HG03108 (cell line): ENCODE results near the gene TMEM233.
A peak's percentile ranks its signal among the peaks of the same experiment; 100 is the strongest.
"Not testable (repeated sequence)": the region's sequence is repeated elsewhere in the genome, so short reads cannot be mapped to it uniquely, and the experiment has no call there.

ENCODE experiments used
- ATAC-seq: cut with Tn5 transposase; IDR thresholded peaks from one replicate; pipeline ENCODE4 v1.9.1; 2021; ENCODE audit warnings: moderate library complexity; ENCODE audit not compliant: unreplicated experiment

Gene TMEM233

GRCh38 chr12:119652665-119653064, 59.1 kb downstream of the TMEM233 start:
- no peak for ATAC-seq

DNA sequence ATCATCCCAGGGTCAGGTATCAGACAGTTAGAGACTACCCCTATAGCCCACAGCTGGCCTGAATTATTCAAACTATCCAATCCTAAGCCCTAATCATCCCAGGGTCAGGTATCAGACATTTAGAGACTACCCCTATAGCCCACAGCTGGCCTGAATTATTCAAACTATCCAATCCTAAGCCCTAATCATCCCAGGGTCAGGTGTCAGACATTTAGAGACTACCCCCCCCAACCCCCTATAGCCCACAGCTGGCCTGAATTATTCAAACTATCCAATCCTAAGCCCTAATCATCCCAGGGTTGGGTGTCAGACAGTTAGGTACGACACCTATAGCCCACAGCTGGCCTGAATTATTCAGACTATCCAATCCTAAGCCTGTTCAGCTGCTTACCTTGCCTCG, 63.4 kb downstream of the TMEM233 start:
- not testable (repeated sequence) for ATAC-seq

- not testable (repeated sequence) for ATAC-seq
Observed at GRCh38 chr12:119658166-119658565, 64.6 kb downstream of the TMEM233 start.

GRCh38 chr12:119659289-119659897, 65.8 kb downstream of the TMEM233 start:
- no peak for ATAC-seq

- no peak for ATAC-seq
Observed at GRCh38 chr12:119660076-119660475, 66.5 kb downstream of the TMEM233 start.

DNA sequence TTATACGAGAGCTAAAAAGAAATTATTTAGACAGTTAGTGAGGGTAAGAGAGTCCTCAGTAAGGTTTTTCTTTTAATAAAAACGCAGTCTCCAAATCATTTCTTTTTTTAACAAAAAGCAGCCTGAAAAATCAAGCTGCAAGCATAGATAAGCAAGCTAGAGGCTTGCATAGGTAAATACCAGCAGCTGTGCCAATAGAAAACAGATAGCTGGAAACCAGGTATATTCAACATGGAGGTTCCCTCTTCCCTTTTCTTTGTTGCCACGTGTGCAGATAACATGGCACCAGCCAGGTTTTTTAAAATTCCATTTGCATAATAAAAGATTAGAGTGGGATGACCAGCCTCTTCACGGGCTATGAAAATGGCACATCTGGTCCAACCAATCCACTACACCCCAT, 68.3 kb downstream of the TMEM233 start:
- no peak for ATAC-seq

GRCh38 chr12:119664642-119665041, 71.1 kb downstream of the TMEM233 start:
- no peak for ATAC-seq

DNA sequence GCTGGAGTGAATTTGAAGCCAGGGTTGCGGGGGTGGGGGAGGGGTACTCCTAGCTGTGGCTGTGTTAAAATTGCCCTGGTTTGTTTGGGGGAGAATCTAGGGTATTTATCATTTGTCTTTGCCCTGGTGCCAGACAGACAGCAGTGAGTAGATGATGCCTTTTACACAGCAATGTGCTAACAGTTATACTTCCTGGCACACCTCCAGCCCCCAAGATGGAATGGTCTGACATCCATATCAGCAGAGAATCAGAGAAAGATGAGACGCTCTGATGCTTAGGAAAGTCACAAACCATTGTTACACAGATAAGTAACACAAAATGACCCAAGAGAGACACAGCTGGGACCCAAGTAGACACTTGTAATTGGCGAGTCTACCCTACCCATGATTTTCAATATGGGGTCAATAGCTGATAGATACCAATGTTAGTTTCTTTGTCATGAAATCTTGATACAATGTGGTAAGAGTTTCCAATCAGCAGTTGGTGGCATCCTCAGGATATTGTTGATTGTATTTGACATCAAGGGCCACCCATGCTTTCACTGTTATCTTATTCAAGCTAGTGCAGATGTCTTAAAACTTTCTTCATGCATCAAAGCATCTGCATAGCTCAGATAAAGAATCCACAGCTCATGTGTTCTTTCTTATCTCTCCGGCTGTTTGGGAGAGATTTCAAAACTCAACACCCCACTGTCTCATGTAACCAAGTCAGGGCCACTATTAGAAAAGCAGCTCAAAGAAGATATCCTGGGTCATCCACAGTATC, 71.8 kb downstream of the TMEM233 start:
- ATAC-seq, result no peak

DNA sequence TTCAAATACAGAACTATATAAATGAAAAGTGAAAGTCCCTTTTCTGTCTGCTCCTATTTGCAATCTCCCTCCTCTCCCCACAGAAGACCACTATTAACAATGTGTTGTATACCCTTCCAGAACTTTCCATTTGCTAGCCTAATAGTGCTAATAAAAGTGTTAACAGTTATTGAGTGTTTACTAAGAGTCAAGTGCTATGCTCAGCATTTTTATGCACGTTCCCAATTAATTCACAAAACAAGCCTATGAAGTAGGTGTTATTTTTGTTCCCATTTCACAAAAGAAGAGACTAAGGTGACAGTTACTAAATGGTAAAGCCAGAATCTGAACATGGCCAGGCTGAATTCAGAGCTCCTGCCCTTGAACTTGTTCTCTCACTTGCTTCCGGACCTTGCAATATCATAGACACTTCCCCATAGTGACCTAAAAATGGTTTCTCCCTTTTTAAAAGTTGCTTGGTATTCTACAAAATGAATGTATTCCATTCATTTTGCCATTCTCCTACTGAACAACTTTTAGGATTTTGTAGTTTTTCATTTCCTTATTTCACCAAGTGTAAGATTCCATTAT, 72.7 kb downstream of the TMEM233 start:
- no peak for ATAC-seq

DNA sequence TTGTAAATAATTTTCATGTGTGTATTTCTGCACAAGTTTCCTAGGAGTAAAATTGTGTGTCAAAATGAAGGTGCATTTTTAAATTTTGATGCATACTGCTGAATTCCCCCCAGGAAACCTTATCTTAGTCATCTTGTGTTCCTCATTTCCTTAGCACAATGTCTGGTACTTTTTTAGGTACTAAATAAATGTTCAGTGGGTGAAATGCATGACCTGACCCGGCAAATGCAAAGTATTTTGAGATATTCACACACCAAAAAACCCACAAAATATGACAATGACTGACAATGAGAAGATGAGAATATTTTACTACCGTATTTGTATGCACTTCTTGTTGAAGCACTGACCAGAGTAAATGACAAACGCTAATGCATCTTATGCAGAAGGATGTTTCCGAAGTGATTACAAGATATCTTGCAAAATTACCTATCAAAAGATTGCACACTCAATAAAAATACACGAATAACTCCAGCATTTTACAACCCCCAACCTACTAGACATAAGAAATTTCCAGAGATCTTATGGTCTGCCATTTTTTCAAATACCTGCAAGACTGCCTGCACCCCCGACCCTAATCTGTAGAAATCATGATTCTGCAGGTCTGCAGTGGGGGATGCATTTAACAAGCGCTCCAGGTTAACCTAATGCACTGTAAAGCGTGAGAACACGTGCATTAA, 73.5 kb downstream of the TMEM233 start:
- ATAC-seq, result no peak

DNA sequence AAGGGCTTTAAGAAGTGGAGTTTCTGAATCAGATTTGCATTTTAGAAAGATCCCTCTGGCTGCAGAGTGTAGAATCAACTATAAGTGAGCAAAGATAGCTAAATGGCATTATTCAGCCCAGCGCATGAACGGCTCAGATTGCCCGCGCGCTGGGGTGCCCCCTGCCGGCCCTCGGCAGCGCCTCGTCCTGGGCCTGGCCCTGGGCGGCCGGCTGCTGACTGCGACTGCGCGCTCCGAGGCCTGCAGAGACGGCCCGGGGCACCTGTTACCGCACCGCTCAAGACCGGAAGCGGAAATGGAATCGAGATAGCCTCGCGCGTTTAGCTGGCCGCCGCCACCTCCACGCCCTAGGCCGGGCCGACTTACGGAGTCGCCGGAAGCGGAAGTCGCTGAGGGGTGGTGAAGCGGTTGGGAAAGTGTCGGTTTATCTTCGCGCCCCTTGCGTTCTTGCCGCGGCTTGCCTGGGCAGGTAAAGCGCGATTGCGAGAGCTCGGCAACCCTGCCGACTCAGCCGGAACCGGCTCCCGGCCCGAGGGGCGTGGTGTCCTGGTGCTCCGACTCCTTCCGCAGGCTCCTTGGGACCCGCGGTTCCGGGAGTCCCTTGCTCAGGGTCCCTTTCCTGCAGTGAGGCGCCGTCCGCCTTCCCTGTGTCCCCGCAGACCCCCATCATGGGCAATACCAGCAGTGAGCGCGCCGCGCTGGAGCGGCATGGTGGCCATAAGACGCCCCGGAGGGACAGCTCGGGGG, 74.2 kb downstream of the TMEM233 start, which contains the start of gene PRKAB1:
PRKAB1 (plus strand) TSS at position 557 of the 747 bp plus-strand sequence; CDS start at position 669, 112 bp downstream.
- peak; percentile 92 for ATAC-seq

- ATAC-seq, result no peak
Observed at GRCh38 chr12:119668324-119668841, 74.8 kb downstream of the TMEM233 start.

DNA sequence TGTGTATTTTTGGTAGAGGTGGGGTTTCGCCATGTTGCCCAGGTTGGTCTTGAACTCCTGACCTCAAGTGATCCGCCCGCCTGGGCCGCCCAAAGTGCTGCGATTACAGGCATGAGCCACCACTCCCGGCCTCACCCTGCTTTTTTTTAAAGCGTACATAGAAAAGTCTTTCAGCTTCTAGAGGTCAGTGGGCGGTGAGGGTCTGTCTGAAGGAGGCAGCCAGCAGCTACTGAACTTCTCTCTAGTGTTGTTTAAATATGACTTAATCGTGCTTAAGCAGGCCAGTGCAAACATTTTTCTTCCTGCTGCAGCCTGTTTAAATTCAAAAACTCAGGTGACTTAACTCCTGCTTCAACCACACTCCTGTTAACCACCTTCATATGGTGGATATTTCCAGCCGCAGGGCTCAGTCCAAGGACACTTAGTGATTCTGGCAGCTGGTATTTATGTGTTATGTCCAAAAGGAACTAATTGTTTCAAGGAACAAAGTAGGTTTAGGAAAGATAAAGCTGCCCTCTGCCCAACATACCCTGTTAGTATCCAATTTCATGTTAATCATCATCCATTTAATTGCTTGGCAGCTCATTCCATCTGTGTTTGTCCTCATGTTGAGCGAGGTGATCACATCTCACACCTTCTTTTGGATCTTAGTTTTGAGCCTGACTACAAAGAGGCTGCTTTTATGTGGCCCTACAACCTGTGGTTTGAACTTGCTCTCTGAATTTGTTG, 76.3 kb downstream of the TMEM233 start:
- no peak for ATAC-seq

GRCh38 chr12:119671070-119671469, 77.5 kb downstream of the TMEM233 start:
- ATAC-seq, result no peak

DNA sequence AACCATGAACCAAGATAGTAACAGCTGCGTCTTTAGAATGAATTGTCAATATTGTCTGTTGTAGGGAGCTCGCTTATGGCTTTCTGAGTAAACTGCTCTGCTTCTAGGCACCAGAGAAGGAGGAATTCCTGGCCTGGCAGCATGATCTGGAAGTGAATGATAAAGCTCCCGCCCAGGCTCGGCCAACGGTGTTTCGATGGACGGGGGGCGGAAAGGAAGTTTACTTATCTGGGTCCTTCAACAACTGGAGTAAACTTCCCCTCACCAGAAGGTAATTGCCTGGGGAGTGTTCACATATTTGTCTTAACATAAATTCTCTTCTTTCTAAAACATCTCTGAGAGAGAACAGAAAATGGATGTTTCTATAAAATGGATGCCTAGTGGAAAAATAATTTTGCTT, 78.6 kb downstream of the TMEM233 start:
- ATAC-seq, result no peak

DNA sequence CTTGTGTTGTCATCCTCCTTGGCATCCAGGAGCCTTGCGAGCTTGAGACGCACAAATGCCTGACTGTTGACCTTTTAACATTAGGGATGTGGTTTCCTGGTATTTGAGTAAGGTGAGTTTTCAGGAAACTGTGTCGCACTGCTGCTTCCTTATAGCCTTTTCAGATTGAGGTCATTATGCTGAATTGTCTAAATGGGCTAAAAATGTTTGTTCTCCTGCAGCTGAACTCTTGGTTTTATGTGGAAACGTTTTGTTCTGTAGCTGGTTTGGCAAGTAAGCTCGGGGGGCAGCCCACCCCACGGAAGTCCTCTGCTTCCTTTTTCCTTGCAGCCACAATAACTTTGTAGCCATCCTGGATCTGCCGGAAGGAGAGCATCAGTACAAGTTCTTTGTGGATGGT, 80.1 kb downstream of the TMEM233 start:
- ATAC-seq, result no peak

- ATAC-seq, result no peak
Observed at GRCh38 chr12:119674560-119674959, 81.0 kb downstream of the TMEM233 start.

DNA sequence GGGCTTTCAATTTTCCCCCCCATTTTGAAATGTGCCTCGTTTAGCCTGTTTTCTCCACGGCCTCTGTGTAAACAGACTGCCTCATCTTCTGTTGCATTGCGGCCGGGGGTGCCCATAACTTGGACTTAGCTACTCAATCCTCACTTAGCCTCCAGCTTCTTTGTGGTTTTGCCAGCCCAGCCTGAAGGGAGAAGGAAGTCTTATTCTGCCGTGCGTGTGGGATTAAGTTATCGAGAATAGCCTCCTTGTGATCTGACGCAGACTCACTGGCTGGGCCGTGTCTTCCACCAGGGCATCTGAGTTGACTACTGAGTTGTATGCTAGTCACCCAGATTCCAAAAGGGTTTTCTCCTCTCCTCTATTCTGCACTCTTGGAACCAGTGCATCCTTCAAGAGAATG, 82.4 kb downstream of the TMEM233 start:
- ATAC-seq, result no peak

- no peak for ATAC-seq
Observed at GRCh38 chr12:119676573-119676972, 83.0 kb downstream of the TMEM233 start.

- ATAC-seq, result no peak
Observed at GRCh38 chr12:119678459-119678858, 84.9 kb downstream of the TMEM233 start.
